ENCODE data around the gene UBE2R2. TPM values are rescaled to one million over a fixed set of nuclear protein-coding genes. Genes with fewer than 3 reads are reported as not detected.
A peak's percentile ranks its signal among the peaks of the same experiment; 100 is the strongest.
"Not testable (repeated sequence)": the region's sequence is repeated elsewhere in the genome, so short reads cannot be mapped to it uniquely, and the experiment has no call there.

UBE2R2 gene
- total and polyA plus RNA-seq, 2 donors: 13.6 to 30.1 TPM

GRCh38 chr9:33807156-33807555, 9.8 kb upstream of the UBE2R2 start:
- not testable (repeated sequence) for H3K27ac ChIP-seq (ENCODE audit: low read depth in 1 of 2, low read length in 1 of 2); H3K27me3 ChIP-seq (ENCODE audit: control insufficient read depth in 2 of 2, insufficient read depth in 1 of 2, low read length in 1 of 2); DNase-seq (ENCODE audit: low read depth in 6 of 9, low spot score in 9 of 9); H3K9me3 ChIP-seq (ENCODE audit: control insufficient read depth in 2 of 2, insufficient read depth in 1 of 2, low read length in 1 of 2); H3K4me3 ChIP-seq (ENCODE audit: low read length in 2 of 2); H3K36me3 ChIP-seq (ENCODE audit: control insufficient read depth in 2 of 2, insufficient read depth in 2 of 2, low read length in 1 of 2); H3K4me1 ChIP-seq (ENCODE audit: control insufficient read depth in 2 of 2, insufficient read depth in 2 of 2, low read length in 2 of 2)
- WGBS: 98% methylated on average over 2 of the region's 2 CpGs

DNA sequence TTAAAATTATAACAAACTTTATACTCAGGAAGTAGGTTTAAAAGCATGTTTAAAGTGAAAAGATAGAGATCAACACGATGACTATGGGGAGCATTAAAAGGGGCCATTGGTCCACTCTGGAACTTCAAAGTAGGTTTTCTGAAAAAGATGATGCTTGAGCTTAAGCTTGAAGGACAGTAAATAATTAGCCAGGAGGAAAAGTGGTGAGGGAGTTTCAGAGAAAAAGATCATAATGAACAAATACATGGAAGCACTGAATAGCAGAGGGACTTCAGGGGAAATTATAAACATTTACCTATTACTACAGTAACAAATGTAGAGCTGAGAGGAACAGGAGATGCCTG, 8.0 kb upstream of the UBE2R2 start:
- H3K36me3 ChIP-seq (ENCODE audit: control insufficient read depth in 2 of 2, insufficient read depth in 2 of 2, low read length in 1 of 2); H3K4me3 ChIP-seq (ENCODE audit: low read length in 2 of 2); DNase-seq (ENCODE audit: low read depth in 6 of 9, low spot score in 9 of 9); H3K27me3 ChIP-seq (ENCODE audit: control insufficient read depth in 2 of 2, insufficient read depth in 1 of 2, low read length in 1 of 2); H3K27ac ChIP-seq (ENCODE audit: low read depth in 1 of 2, low read length in 1 of 2); H3K9me3 ChIP-seq (ENCODE audit: control insufficient read depth in 2 of 2, insufficient read depth in 1 of 2, low read length in 1 of 2); H3K4me1 ChIP-seq (ENCODE audit: control insufficient read depth in 2 of 2, insufficient read depth in 2 of 2, low read length in 2 of 2): not testable (repeated sequence)
- 100% methylated on average over 1 of the region's 1 CpG for WGBS

GRCh38 chr9:33809506-33809905, 7.5 kb upstream of the UBE2R2 start:
- Histone ChIP-seq H3K9me3 (ENCODE audit: control insufficient read depth in 2 of 2, insufficient read depth in 1 of 2, low read length in 1 of 2) (no peaks in the 10 kb centered on the region), H3K36me3 (ENCODE audit: control insufficient read depth in 2 of 2, insufficient read depth in 2 of 2, low read length in 1 of 2) (no peaks in the 10 kb centered on the region), H3K27ac (ENCODE audit: low read depth in 1 of 2, low read length in 1 of 2) (no peak overlapping the region), H3K4me3 (ENCODE audit: low read length in 2 of 2) (no peak overlapping the region), H3K27me3 (ENCODE audit: control insufficient read depth in 2 of 2, insufficient read depth in 1 of 2, low read length in 1 of 2) (no peaks in the 10 kb centered on the region), H3K4me1 (ENCODE audit: control insufficient read depth in 2 of 2, insufficient read depth in 2 of 2, low read length in 2 of 2) (peaks cover 0 to 12% of the 10 kb centered on the region in 2 donors)
- WGBS: 96% methylated on average over 1 of the region's 1 CpG
- no peak for DNase-seq (ENCODE audit: low read depth in 6 of 9, low spot score in 9 of 9)

DNA sequence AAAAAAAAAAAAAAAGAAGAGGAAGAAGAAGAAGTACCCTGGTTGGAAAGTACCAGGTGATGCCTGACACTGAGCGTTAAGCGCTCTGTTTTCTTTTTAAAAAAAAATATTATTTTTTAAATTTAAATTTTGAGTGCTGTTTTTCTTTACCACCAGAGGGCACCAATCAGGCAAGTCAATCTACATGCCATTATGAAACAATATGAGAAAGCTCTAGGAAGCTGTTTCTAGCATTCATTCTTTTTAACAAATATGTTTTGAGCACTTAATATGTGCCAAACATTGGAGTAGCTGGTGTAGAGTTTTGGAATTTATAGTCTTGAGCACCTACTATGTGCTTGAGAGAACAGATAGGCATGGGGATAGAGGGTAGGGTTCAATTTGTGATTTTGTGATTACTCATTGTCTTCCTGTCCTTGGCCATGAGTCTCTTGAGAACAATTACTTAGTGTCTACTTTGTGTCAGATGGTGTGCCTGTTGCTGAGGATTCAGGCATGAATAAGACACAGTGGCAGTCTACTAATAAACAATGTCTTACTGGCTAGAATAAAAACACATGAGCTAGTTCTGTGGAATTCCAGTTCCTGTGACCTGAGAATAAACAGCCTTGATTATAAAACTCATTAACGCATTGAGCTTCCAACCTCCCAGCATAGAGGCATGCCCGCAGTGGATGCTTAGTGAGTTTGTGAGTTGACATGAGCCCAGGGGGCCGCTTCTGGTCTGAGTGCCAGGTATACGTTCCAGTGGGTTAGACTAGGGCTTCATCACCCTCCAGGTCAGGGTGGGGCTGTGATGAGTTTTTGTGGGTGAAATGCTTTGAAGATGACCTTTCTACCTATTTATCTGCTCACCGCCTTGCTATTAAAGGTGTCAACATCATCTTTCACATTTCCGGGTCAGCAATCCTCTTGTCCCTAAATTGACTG, 3.0 kb upstream of the UBE2R2 start:
- no peaks in the 10 kb centered on the region for H3K9me3 ChIP-seq (ENCODE audit: control insufficient read depth in 2 of 2, insufficient read depth in 1 of 2, low read length in 1 of 2)
- H3K4me1 ChIP-seq (ENCODE audit: control insufficient read depth in 2 of 2, insufficient read depth in 2 of 2, low read length in 2 of 2): peaks cover 4 to 21% of the 10 kb centered on the region in 2 donors
- peak overlapping the region in 1 of 2 donors; percentile 49 for H3K27ac ChIP-seq (ENCODE audit: low read depth in 1 of 2, low read length in 1 of 2)
- 75% methylated on average over 8 of the region's 8 CpGs for WGBS
- DNase-seq (ENCODE audit: low read depth in 6 of 9, low spot score in 9 of 9): peak in 5 of 9 donors; percentile 21 to 70 (median 37)
- H3K27me3 ChIP-seq (ENCODE audit: control insufficient read depth in 2 of 2, insufficient read depth in 1 of 2, low read length in 1 of 2): no peaks in the 10 kb centered on the region
- no peak overlapping the region for H3K4me3 ChIP-seq (ENCODE audit: low read length in 2 of 2)
- no peaks in the 10 kb centered on the region for H3K36me3 ChIP-seq (ENCODE audit: control insufficient read depth in 2 of 2, insufficient read depth in 2 of 2, low read length in 1 of 2)

DNA sequence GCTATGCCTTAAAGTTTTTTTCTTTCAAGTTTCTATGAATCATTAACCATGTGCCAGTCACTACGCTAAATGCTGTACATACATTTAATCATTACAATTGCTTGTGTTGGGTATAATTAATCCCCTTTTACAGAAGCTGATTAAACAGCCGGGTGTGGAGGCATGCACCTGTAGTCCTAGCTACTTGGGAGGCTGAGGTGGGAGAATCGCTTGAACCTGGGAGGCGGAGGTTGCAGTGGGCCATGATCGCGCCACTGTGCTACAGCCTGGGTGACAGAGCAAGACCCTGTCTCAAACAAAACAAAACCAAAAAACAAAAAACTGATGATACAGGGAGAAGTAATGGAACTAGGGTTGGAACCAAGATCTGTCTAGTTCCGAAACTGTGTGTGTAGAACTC, 1.2 kb upstream of the UBE2R2 start:
- Histone ChIP-seq H3K27ac (ENCODE audit: low read depth in 1 of 2, low read length in 1 of 2) (peak overlapping the region; percentile 90 to 96), H3K9me3 (ENCODE audit: control insufficient read depth in 2 of 2, insufficient read depth in 1 of 2, low read length in 1 of 2) (no peaks in the 10 kb centered on the region), H3K27me3 (ENCODE audit: control insufficient read depth in 2 of 2, insufficient read depth in 1 of 2, low read length in 1 of 2) (no peaks in the 10 kb centered on the region), H3K4me3 (ENCODE audit: low read length in 2 of 2) (no peak overlapping the region), H3K4me1 (ENCODE audit: control insufficient read depth in 2 of 2, insufficient read depth in 2 of 2, low read length in 2 of 2) (peaks cover 4 to 24% of the 10 kb centered on the region in 2 donors), H3K36me3 (ENCODE audit: control insufficient read depth in 2 of 2, insufficient read depth in 2 of 2, low read length in 1 of 2) (no peaks in the 10 kb centered on the region)
- 98% methylated on average over 7 of the region's 7 CpGs for WGBS
- no peak for DNase-seq (ENCODE audit: low read depth in 6 of 9, low spot score in 9 of 9)

DNA sequence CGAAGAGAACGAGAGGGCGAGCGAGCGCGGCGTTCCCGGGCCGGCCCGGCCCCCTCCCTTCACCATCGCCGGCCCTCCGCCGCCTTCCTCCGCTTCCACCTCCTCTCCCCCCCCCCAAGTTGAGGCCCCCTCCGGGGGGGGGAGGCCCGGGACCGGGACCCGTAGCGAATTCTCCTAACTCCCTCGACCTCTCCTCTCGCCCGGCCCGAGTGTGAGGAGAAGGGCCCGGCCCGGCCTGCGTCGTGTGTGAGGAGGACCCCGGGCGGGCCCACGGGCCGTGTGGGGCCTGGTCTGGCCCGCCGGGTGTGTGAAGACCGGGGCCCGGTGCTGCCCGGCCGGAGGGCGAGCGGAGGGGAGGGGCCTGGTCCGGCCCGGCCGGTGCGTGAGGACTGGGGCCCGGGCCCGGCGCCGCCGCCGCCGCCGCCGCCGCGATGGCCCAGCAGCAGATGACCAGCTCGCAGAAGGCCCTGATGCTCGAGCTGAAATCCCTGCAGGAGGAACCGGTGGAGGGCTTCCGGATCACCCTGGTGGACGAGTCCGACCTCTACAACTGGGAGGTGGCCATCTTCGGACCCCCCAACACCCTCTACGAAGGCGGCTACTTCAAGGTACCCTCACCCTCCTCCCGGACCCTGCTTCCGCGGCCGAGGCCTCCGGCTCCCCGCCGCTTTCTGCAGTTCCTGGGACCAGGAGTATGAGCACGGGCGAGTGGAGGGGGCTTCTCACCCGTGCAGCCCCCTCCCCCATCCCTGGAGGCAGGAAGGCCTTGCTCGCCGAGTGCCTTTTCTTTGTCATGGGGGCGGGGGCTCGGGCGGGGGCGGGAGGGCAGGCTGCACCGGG, 587 bp downstream of the UBE2R2 start:
- Histone ChIP-seq H3K9me3 (ENCODE audit: control insufficient read depth in 2 of 2, insufficient read depth in 1 of 2, low read length in 1 of 2) (no peaks in the 10 kb centered on the region), H3K4me1 (ENCODE audit: control insufficient read depth in 2 of 2, insufficient read depth in 2 of 2, low read length in 2 of 2) (peaks cover 4 to 24% of the 10 kb centered on the region in 2 donors), H3K27me3 (ENCODE audit: control insufficient read depth in 2 of 2, insufficient read depth in 1 of 2, low read length in 1 of 2) (no peaks in the 10 kb centered on the region), H3K4me3 (ENCODE audit: low read length in 2 of 2) (peak overlapping the region; percentile 88 to 99), H3K36me3 (ENCODE audit: control insufficient read depth in 2 of 2, insufficient read depth in 2 of 2, low read length in 1 of 2) (no peaks in the 10 kb centered on the region), H3K27ac (ENCODE audit: low read depth in 1 of 2, low read length in 1 of 2) (peak overlapping the region; percentile 95 to 96)
- peak in 8 of 9 donors; percentile 54 to 84 (median 66) for DNase-seq (ENCODE audit: low read depth in 6 of 9, low spot score in 9 of 9)
- under 1% methylated on average over 79 of the region's 81 CpGs for WGBS

GRCh38 chr9:33818167-33818846, 1.3 kb downstream of the UBE2R2 start:
- DNase-seq (ENCODE audit: low read depth in 6 of 9, low spot score in 9 of 9): peak in 7 of 9 donors; percentile 13 to 71 (median 41)
- WGBS: under 1% methylated on average over 18 of the region's 18 CpGs
- H3K9me3 ChIP-seq (ENCODE audit: control insufficient read depth in 2 of 2, insufficient read depth in 1 of 2, low read length in 1 of 2): no peaks in the 10 kb centered on the region
- peak overlapping the region; percentile 95 to 96 for H3K27ac ChIP-seq (ENCODE audit: low read depth in 1 of 2, low read length in 1 of 2)
- no peaks in the 10 kb centered on the region for H3K36me3 ChIP-seq (ENCODE audit: control insufficient read depth in 2 of 2, insufficient read depth in 2 of 2, low read length in 1 of 2)
- peak overlapping the region; percentile 88 to 99 for H3K4me3 ChIP-seq (ENCODE audit: low read length in 2 of 2)
- H3K27me3 ChIP-seq (ENCODE audit: control insufficient read depth in 2 of 2, insufficient read depth in 1 of 2, low read length in 1 of 2): no peaks in the 10 kb centered on the region
- H3K4me1 ChIP-seq (ENCODE audit: control insufficient read depth in 2 of 2, insufficient read depth in 2 of 2, low read length in 2 of 2): peaks cover 4 to 22% of the 10 kb centered on the region in 2 donors

- no peak for DNase-seq (ENCODE audit: low read depth in 6 of 9, low spot score in 9 of 9)
- no peaks in the 10 kb centered on the region for H3K27me3 ChIP-seq (ENCODE audit: control insufficient read depth in 2 of 2, insufficient read depth in 1 of 2, low read length in 1 of 2)
- peak overlapping the region; percentile 95 to 96 for H3K27ac ChIP-seq (ENCODE audit: low read depth in 1 of 2, low read length in 1 of 2)
- 25% methylated on average over 4 of the region's 4 CpGs for WGBS
- no peaks in the 10 kb centered on the region for H3K36me3 ChIP-seq (ENCODE audit: control insufficient read depth in 2 of 2, insufficient read depth in 2 of 2, low read length in 1 of 2)
- H3K4me1 ChIP-seq (ENCODE audit: control insufficient read depth in 2 of 2, insufficient read depth in 2 of 2, low read length in 2 of 2): peaks cover 4 to 18% of the 10 kb centered on the region in 2 donors
- H3K4me3 ChIP-seq (ENCODE audit: low read length in 2 of 2): peak overlapping the region; percentile 88 to 99
- H3K9me3 ChIP-seq (ENCODE audit: control insufficient read depth in 2 of 2, insufficient read depth in 1 of 2, low read length in 1 of 2): no peaks in the 10 kb centered on the region
Observed at GRCh38 chr9:33818847-33819500, 2.0 kb downstream of the UBE2R2 start.

Data from thymus (tissue), 11 donors.